OCI-LY7 (cell line): ENCODE measurements around the gene MAP2K7. TPM values are rescaled to one million over a fixed set of nuclear protein-coding genes. Genes with fewer than 3 reads are reported as not detected.
"Not testable (repeated sequence)": the region's sequence is repeated elsewhere in the genome, so short reads cannot be mapped to it uniquely, and the experiment has no call there.

Source experiments
- BruUV-seq: library from RNA; stranded (reverse); fragments of 400-500 nt; replicated peaks from 2 replicates; lab custom pipeline; 2021; lab: Mats Ljungman, UMichigan
- CTCF ChIA-PET: fragments of 300-600 bp; sonication (Branson Sonifier 250); formaldehyde crosslinking; loops from one replicate; lab custom pipeline; 2022; ENCODE audit warnings: antibody characterized with exemption; ENCODE audit not compliant: unreplicated experiment; lab: Charles Lee
- POLR2A ChIA-PET: fragments of 300-600 bp; sonication (Branson Sonifier 250); formaldehyde crosslinking; loops from one replicate; lab custom pipeline; 2022; ENCODE audit warnings: antibody characterized with exemption; lab: Charles Lee
- DNase-seq: peaks from one replicate; pipeline ENCODE4 v3.0.0-alpha.2; 2015; ENCODE audit warnings: low spot score
- H2AFZ ChIP-seq: fragments of 200-600 bp; sonication (generic), shearing (Covaris generic); 2 replicates; pipeline ENCODE4 v1.6.1; 2014; ENCODE audit warnings: mild to moderate bottlenecking, antibody characterized with exemption, low read length, moderate library complexity
- H3K27ac ChIP-seq: fragments of 200-600 bp; sonication (generic); 2 replicates; pipeline ENCODE4 v1.5.1; 2014; ENCODE audit warnings: mixed run types, low read depth, mild to moderate bottlenecking, moderate library complexity, low read length, inconsistent platforms; ENCODE audit not compliant: poor library complexity, severe bottlenecking
- H3K36me3 ChIP-seq: fragments of 200-600 bp; sonication (generic); 2 replicates; pipeline ENCODE4 v1.6.1; 2014; ENCODE audit warnings: mild to moderate bottlenecking, antibody characterized with exemption, low read length, moderate library complexity, mixed read lengths; ENCODE audit not compliant: insufficient read depth
- H3K4me1 ChIP-seq: fragments of 200-600 bp; sonication (generic); 2 replicates; pipeline ENCODE4 v1.5.1; 2014; ENCODE audit warnings: mild to moderate bottlenecking, low read length; ENCODE audit not compliant: insufficient read depth, poor library complexity, severe bottlenecking
- H3K4me2 ChIP-seq: fragments of 200-600 bp; sonication (generic); 2 replicates; pipeline ENCODE4 v1.6.1; 2014; ENCODE audit warnings: mild to moderate bottlenecking, low read length
- H3K4me3 ChIP-seq: fragments of 200-600 bp; sonication (generic); 2 replicates; pipeline ENCODE4 v1.5.1; 2014; ENCODE audit warnings: mild to moderate bottlenecking, low read depth, low read length; ENCODE audit not compliant: poor library complexity, severe bottlenecking
- H3K79me2 ChIP-seq: fragments of 200-600 bp; sonication (generic); 2 replicates; pipeline ENCODE4 v1.6.1; 2016; ENCODE audit warnings: low read depth, mild to moderate bottlenecking, low read length, moderate library complexity, mixed read lengths; ENCODE audit not compliant: insufficient read depth
- H3K9me2 ChIP-seq: fragments of 200-600 bp; sonication (generic); 2 replicates; pipeline ENCODE4 v1.6.1; 2016; ENCODE audit warnings: mild to moderate bottlenecking, low read length, mixed read lengths; ENCODE audit not compliant: insufficient read depth
- H3K9me3 ChIP-seq: fragments of 200-600 bp; sonication (generic); 2 replicates; pipeline ENCODE4 v1.6.1; 2014; ENCODE audit warnings: mild to moderate bottlenecking, mixed run types, low read length, mixed read lengths
- H4K20me1 ChIP-seq: fragments of 200-600 bp; sonication (generic); 2 replicates; pipeline ENCODE4 v1.6.1; 2014; ENCODE audit warnings: mild to moderate bottlenecking, antibody characterized with exemption, low read length, moderate library complexity, mixed read lengths; ENCODE audit not compliant: insufficient read depth
- EZH2phosphoT487 ChIP-seq: fragments of 200-600 bp; sonication (generic); IDR thresholded peaks from 2 replicates; pipeline ENCODE4 v1.6.1; 2018; ENCODE audit warnings: low read depth, borderline replicate concordance, mild to moderate bottlenecking, mixed run types, antibody characterized with exemption, low read length, moderate library complexity, mixed read lengths
- intact Hi-C: fragments of 100-400 bp; cut with micrococcal nuclease; formaldehyde crosslinking; loops from one replicate; pipeline ENCODE4 v1.10.0; 2022; ENCODE audit not compliant: unreplicated experiment
- total RNA-seq, 2 experiments: library from RNA; depleted of rRNA in 1 of 2; stranded (reverse); fragments of >200 nt in 1 of 2; shearing (Covaris generic) in 1 of 2; gene quantifications; 2 replicates each; pipeline ENCODE4 v1.2.3, GENCODE V29; 2014 to 2022
- TF ChIP-seq, protein P1 (sequence below): fragments of 200-600 bp; sonication (generic); conservative IDR thresholded peaks from 2 replicates; pipeline ENCODE4 v1.5.1; 2014; ENCODE audit warnings: mild to moderate bottlenecking, antibody characterized with exemption, low read length, moderate library complexity, mixed read lengths

MAP2K7 gene
- total RNA-seq, 2 experiments from 2014 or later = 23.2 to 44.5 TPM

DNA sequence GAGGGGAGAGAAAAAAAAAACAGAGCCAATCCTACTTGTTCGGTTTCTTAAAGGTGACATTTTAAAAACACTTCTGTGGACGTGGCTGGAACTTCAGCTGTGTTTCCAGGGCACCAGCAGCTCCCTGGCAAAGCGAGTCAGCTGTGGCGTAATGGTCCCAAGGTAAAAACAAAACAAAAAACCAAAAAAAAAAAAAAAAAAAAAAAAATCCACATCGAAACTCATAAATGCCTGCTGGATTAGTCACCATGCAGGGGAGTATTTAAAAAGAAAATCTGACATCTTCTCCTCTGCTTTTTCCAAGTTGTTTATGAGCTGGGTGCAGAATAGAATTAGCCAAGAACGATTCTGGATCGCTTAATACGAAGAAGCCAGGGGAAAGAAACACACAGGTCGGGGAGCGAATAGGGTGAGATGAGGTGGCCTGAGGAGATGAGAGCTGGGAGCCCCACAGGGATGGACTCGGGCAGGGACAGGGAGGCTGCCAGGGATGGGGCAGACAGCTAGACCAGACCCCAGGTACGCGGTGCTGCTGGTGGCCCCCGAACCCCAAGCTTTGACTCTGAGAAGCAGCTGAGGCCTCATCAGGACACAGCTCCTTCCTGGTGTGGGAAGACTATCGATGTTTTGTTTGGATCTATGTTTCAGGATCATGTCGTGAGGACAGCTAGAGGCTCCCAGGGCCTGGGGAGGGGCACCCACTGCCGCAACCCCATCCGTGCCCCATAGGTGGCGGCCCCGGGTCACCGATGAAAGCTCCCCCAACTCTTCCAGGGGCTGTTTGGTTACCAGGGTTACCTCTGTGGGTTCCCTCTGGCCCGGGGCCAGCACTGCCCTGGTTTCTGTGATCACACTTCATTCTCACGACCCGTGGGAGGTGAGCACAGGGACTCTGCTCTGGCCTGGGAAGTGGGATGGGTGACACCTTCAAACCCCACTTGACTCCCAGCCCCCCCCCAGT is 25.3 kb downstream of the MAP2K7 start:
- ChIA-PET POLR2A (interaction anchor here (0.7 kb wide), 1 partner anchor 672 kb away, joined by 5 read pairs; no protein-coding TSS in a partner anchor), CTCF (interaction anchor here (1.0 kb wide), 1 partner anchor 8 kb away, joined by 3 read pairs; the partner anchor contains the start of gene SNAPC2)
- no peak overlapping the region for H2AFZ ChIP-seq
- peaks cover 5% of the 10 kb centered on the region for H3K4me1 ChIP-seq
- no TSS peak for BruUV-seq
- peaks cover 49% of the 10 kb centered on the region for H3K36me3 ChIP-seq
- H3K79me2 ChIP-seq = no peaks in the 10 kb centered on the region
- no peak overlapping the region for H3K4me3 ChIP-seq
- TF ChIP-seq, protein P1, sequence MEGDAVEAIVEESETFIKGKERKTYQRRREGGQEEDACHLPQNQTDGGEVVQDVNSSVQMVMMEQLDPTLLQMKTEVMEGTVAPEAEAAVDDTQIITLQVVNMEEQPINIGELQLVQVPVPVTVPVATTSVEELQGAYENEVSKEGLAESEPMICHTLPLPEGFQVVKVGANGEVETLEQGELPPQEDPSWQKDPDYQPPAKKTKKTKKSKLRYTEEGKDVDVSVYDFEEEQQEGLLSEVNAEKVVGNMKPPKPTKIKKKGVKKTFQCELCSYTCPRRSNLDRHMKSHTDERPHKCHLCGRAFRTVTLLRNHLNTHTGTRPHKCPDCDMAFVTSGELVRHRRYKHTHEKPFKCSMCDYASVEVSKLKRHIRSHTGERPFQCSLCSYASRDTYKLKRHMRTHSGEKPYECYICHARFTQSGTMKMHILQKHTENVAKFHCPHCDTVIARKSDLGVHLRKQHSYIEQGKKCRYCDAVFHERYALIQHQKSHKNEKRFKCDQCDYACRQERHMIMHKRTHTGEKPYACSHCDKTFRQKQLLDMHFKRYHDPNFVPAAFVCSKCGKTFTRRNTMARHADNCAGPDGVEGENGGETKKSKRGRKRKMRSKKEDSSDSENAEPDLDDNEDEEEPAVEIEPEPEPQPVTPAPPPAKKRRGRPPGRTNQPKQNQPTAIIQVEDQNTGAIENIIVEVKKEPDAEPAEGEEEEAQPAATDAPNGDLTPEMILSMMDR = peak; percentile 74
- no peak for TF ChIP-seq EZH2phosphoT487
- H4K20me1 ChIP-seq = no peaks in the 10 kb centered on the region
- no peaks in the 10 kb centered on the region for H3K9me2 ChIP-seq
- peak; percentile 51 for DNase-seq
- no peaks in the 10 kb centered on the region for H3K9me3 ChIP-seq
- H3K27ac ChIP-seq = no peak overlapping the region
- H3K4me2 ChIP-seq = no peak overlapping the region
- intact Hi-C loops = no loop called here

DNA sequence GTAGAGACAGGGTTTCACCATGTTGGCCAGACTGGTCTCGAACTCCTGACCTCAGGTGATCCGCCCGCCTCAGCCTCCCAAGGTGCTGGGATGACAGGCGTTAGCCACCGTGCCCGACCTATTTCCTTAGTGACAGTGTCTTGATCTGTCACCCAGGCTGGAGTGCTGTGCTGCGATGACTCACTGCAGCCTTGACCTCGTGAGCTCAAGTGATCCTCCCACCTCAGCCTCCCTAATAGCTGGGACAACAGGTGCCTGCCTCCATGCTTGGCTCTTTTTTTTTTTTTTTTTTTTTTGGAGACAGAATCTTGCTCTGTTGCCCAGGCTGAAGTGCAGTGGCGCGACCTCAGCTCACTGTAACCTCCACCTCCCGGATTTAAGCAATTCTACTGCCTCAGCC is 26.4 kb downstream of the MAP2K7 start:
- H3K9me2 ChIP-seq, H3K4me2 ChIP-seq, BruUV-seq, intact Hi-C loops, H3K79me2 ChIP-seq, H3K4me3 ChIP-seq, H3K4me1 ChIP-seq, H2AFZ ChIP-seq, H4K20me1 ChIP-seq, H3K9me3 ChIP-seq, POLR2A ChIA-PET, H3K27ac ChIP-seq, CTCF ChIA-PET, DNase-seq: not testable (repeated sequence)
- peaks cover 60% of the 10 kb centered on the region for H3K36me3 ChIP-seq

DNA sequence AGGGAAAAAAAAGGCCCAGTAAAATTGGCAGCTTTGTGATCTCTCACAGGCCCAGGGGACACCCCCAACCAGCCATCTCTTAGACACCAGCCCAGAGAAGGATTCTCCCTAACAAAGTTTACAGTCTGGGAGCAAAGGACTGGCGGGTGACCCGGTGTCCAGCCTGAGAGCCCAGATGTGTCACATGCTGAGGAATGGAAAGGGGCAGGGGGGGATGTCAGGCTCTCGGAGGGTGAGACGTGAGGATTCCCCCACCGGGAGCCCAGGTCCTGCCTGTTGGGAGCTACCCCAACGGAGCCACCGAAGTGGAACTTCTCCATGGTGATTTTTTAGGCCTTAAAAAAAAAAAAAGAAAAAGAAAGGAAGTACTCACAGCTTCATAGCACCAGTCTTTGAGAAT is 27.1 kb downstream of the MAP2K7 start:
- ChIA-PET CTCF (no interaction called here), POLR2A (interaction anchor here (0.6 kb wide), 1 partner anchor 91 kb away, joined by 3 read pairs; no protein-coding TSS in a partner anchor)
- Histone ChIP-seq H3K36me3 (peaks cover 66% of the 10 kb centered on the region), H2AFZ (no peak overlapping the region), H3K9me2 (no peaks in the 10 kb centered on the region), H4K20me1 (no peaks in the 10 kb centered on the region), H3K9me3 (no peaks in the 10 kb centered on the region), H3K4me1 (peaks cover 5% of the 10 kb centered on the region), H3K4me2 (no peak overlapping the region), H3K79me2 (no peaks in the 10 kb centered on the region), H3K27ac (no peak overlapping the region), H3K4me3 (no peak overlapping the region)
- DNase-seq = no peak
- BruUV-seq = no TSS peak
- intact Hi-C loops = no loop called here
- TF ChIP-seq, protein P1 = no peak
- TF ChIP-seq EZH2phosphoT487 = no peak
